ENCODE results near the gene CBLIF.
"Not testable (repeated sequence)": the region's sequence is repeated elsewhere in the genome, so short reads cannot be mapped to it uniquely, and the experiment has no call there.

Gene CBLIF

GRCh38 chr11:59846556-59846955 is 1.3 kb upstream of the CBLIF start:
- no peak for DNase-seq

GRCh38 chr11:59842316-59842715 is 3.0 kb downstream of the CBLIF start:
- DNase-seq: no peak

- DNase-seq: no peak
Observed at GRCh38 chr11:59841514-59841913, 3.8 kb downstream of the CBLIF start.

GRCh38 chr11:59839615-59840014 is 5.7 kb downstream of the CBLIF start:
- no peak for DNase-seq

GRCh38 chr11:59833602-59834001 is 11.7 kb downstream of the CBLIF start:
- DNase-seq: no peak

GRCh38 chr11:59829358-59829757 is 15.9 kb downstream of the CBLIF start:
- DNase-seq: no peak

- peak; percentile 31 for DNase-seq
Observed at GRCh38 chr11:59822989-59823566, 22.2 kb downstream of the CBLIF start.

- no peak for DNase-seq
Observed at GRCh38 chr11:59818572-59818971, 26.7 kb downstream of the CBLIF start.

- DNase-seq: not testable (repeated sequence)
Observed at GRCh38 chr11:59816434-59816833, 28.9 kb downstream of the CBLIF start.

GRCh38 chr11:59815754-59816153 is 29.5 kb downstream of the CBLIF start:
- no peak for DNase-seq

GRCh38 chr11:59814021-59814420 is 31.3 kb downstream of the CBLIF start:
- no peak for DNase-seq

GRCh38 chr11:59813364-59813763 is 31.9 kb downstream of the CBLIF start:
- DNase-seq: no peak

GRCh38 chr11:59812220-59812619 is 33.1 kb downstream of the CBLIF start:
- no peak for DNase-seq

GRCh38 chr11:59810911-59811259 is 34.4 kb downstream of the CBLIF start:
- DNase-seq: no peak

- DNase-seq: peak; percentile 94
Observed at GRCh38 chr11:59810189-59810910, 34.9 kb downstream of the CBLIF start, which contains the start of gene MRPL16. MRPL16 (minus strand) TSS chr11:59810778; CDS start chr11:59810658, 120 bp downstream.

- DNase-seq: no peak
Observed at GRCh38 chr11:59807047-59807610, 38.2 kb downstream of the CBLIF start.

- DNase-seq: no peak
Observed at GRCh38 chr11:59804061-59804460, 41.2 kb downstream of the CBLIF start.

GRCh38 chr11:59802639-59803176 is 42.6 kb downstream of the CBLIF start:
- DNase-seq: peak; percentile 20

GRCh38 chr11:59801981-59802638 is 43.2 kb downstream of the CBLIF start:
- DNase-seq: no peak

GRCh38 chr11:59801160-59801706 is 44.1 kb downstream of the CBLIF start:
- no peak for DNase-seq

- no peak for DNase-seq
Observed at GRCh38 chr11:59800390-59801025, 44.8 kb downstream of the CBLIF start.

- DNase-seq: no peak
Observed at GRCh38 chr11:59794417-59794816, 50.9 kb downstream of the CBLIF start.

GRCh38 chr11:59792507-59792906 is 52.8 kb downstream of the CBLIF start:
- DNase-seq: no peak

Data from activated CD4-positive, alpha-beta T cell treated with anti-CD3 and anti-CD28 coated beads for 48 hours (primary cell).